NT2/D1 (cell line): Measurements from ENCODE around the gene CYRIA.

Experiments used
- SUZ12 ChIP-seq: IDR thresholded peaks from 2 replicates; pipeline ENCODE4 v1.6.1; 2011; ENCODE audit not compliant: insufficient read length, insufficient read depth; ENCODE audit errors: extremely low read depth
- YY1 ChIP-seq: IDR thresholded peaks from 2 replicates; pipeline ENCODE4 v1.6.1; 2011; ENCODE audit not compliant: insufficient read length, insufficient read depth

GRCh38 chr2:16683576-16683975, 17.9 kb upstream of the CYRIA start:
- TF ChIP-seq SUZ12 (no peak), YY1 (no peak)
